OCI-LY7 (cell line): ENCODE data around the gene SYNGR1.

Experiments used
- CTCF ChIP-seq: fragments of 200-600 bp; sonication (generic); conservative IDR thresholded peaks from 2 replicates; pipeline ENCODE4 v1.5.1; 2014; ENCODE audit warnings: mild to moderate bottlenecking, antibody characterized with exemption, low read length, moderate library complexity, mixed read lengths
- EZH2phosphoT487 ChIP-seq: fragments of 200-600 bp; sonication (generic); IDR thresholded peaks from 2 replicates; pipeline ENCODE4 v1.6.1; 2018; ENCODE audit warnings: low read depth, borderline replicate concordance, mild to moderate bottlenecking, mixed run types, antibody characterized with exemption, low read length, moderate library complexity, mixed read lengths

DNA sequence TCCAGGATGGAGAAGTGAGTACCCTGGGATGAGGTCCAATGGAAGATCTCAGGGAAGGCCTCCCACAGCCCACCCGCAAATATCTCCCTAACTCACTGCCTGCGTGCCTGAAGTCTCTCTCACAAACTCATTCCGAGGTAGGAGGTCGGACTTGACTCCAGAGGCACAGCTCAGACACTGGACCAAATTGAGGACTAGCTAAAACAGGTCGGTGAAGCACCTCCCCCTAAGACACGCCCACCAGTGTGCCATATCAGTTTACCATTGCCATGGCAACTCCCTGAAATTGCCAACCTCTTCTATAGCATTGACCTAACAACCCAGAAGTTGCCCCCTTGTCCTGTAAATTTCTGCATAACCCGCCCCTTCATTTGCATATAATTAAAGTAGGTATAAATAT is 47.9 kb upstream of the SYNGR1 start:
- no peak for TF ChIP-seq CTCF
- TF ChIP-seq EZH2phosphoT487 = no peak
